ENCODE data around the gene PDCD6IP. TPM values are rescaled to one million over a fixed set of nuclear protein-coding genes. Genes with fewer than 3 reads are reported as not detected.
"Not testable (repeated sequence)": the region's sequence is repeated elsewhere in the genome, so short reads cannot be mapped to it uniquely, and the experiment has no call there.

The PDCD6IP gene
- polyA plus RNA-seq, 4 donors: 40.6 to 125 (median 64.9) TPM

DNA sequence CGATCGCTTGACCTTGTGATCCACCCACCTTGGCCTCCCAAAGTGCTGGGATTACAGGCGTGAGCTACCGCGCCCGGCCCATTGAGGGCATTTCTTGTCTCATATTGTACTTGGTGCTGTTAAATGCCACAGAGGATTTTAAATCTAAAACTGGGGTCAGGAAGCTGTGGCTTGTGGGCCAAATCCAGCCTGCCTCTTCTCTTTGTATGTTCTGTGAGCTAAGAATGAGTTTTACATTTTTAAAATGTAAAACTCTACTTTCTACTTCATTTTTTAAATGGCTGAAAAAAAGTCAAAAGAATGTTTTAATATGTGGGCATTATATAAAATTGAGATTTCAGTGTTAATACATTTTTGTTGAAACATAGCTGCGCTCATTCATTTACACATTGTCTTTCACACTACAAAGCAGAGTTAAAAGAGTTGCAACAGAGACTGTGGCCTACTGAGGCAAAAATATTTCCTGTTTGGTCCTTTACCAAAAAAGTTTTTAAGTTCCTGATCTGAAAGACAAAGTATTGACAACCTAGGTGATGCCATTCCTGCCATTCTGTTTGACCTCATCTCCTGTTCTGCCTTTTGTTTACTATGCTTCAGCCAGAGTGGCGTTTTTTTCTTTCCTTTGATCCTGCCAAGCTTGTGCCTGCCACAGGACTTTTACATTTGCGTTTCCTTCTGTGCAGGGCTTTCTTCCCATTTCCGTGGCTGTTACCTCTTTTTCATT, 50.4 kb downstream of the PDCD6IP start:
- Histone ChIP-seq H3K36me3 (ENCODE audit: control insufficient read depth in 3 of 3, insufficient read depth in 2 of 3, low read depth in 1 of 3, low read length in 3 of 3) (peaks cover 6 to 13% (median 11%) of the 10 kb centered on the region in 3 donors), H3K27me3 (ENCODE audit: control insufficient read depth in 3 of 3, insufficient read depth in 3 of 3, low read length in 3 of 3) (no peaks in the 10 kb centered on the region), H3K4me1 (ENCODE audit: control insufficient read depth in 3 of 3, insufficient read depth in 2 of 3, low read depth in 1 of 3, low read length in 2 of 3) (no peaks in the 10 kb centered on the region), H3K27ac (ENCODE audit: low read depth in 1 of 3, low read length in 2 of 3) (no peak overlapping the region), H3K9me3 (ENCODE audit: control insufficient read depth in 2 of 2, insufficient read depth in 1 of 2, low read depth in 1 of 2, low read length in 1 of 2) (no peaks in the 10 kb centered on the region), H3K4me3 (ENCODE audit: low read depth in 1 of 3, low read length in 3 of 3) (no peak overlapping the region)
- DNase-seq: no peak
- FAIRE-seq: no peak
- 78 to 88% (median 81%) methylated on average over 10 of the region's 10 CpGs for WGBS, 3 donors

- H3K36me3 ChIP-seq (ENCODE audit: control insufficient read depth in 3 of 3, insufficient read depth in 2 of 3, low read depth in 1 of 3, low read length in 3 of 3): peaks cover 4 to 10% (median 8%) of the 10 kb centered on the region in 3 donors
- H3K4me3 ChIP-seq (ENCODE audit: low read depth in 1 of 3, low read length in 3 of 3); H3K27ac ChIP-seq (ENCODE audit: low read depth in 1 of 3, low read length in 2 of 3); H3K27me3 ChIP-seq (ENCODE audit: control insufficient read depth in 3 of 3, insufficient read depth in 3 of 3, low read length in 3 of 3); FAIRE-seq; H3K9me3 ChIP-seq (ENCODE audit: control insufficient read depth in 2 of 2, insufficient read depth in 1 of 2, low read depth in 1 of 2, low read length in 1 of 2); H3K4me1 ChIP-seq (ENCODE audit: control insufficient read depth in 3 of 3, insufficient read depth in 2 of 3, low read depth in 1 of 3, low read length in 2 of 3); DNase-seq: not testable (repeated sequence)
- 74 to 90% (median 79%) methylated on average over 2 of the region's 3 CpGs for WGBS, 3 donors
Measured at GRCh38 chr3:33850599-33850998, 52.2 kb downstream of the PDCD6IP start.

DNA sequence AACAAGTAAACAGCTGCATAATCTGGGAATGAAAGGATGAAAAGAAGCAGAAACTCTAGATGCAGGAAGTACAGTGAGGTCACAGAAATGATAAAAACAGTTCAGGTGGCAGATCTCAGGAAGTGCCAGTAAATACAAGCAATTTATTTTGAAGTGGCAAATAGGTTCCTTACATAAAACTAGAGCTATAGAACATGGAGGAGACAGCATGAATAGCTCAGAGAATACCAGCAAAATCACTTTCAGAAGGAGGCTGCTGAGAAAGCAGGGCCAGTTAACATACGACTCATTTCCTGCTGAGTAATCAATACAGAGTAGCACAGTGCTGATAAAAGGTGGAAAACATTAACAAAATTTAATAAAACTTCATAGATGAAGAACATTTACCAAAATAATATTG, 57.0 kb downstream of the PDCD6IP start:
- not testable (repeated sequence) for H3K27me3 ChIP-seq (ENCODE audit: control insufficient read depth in 3 of 3, insufficient read depth in 3 of 3, low read length in 3 of 3); FAIRE-seq; H3K4me1 ChIP-seq (ENCODE audit: control insufficient read depth in 3 of 3, insufficient read depth in 2 of 3, low read depth in 1 of 3, low read length in 2 of 3); DNase-seq; H3K9me3 ChIP-seq (ENCODE audit: control insufficient read depth in 2 of 2, insufficient read depth in 1 of 2, low read depth in 1 of 2, low read length in 1 of 2); H3K27ac ChIP-seq (ENCODE audit: low read depth in 1 of 3, low read length in 2 of 3); H3K4me3 ChIP-seq (ENCODE audit: low read depth in 1 of 3, low read length in 3 of 3)
- peaks cover 5 to 20% (median 8%) of the 10 kb centered on the region in 3 donors for H3K36me3 ChIP-seq (ENCODE audit: control insufficient read depth in 3 of 3, insufficient read depth in 2 of 3, low read depth in 1 of 3, low read length in 3 of 3)
- WGBS, 3 donors: 29 to 49% (median 30%) methylated on average over 1 of the region's 1 CpG

DNA sequence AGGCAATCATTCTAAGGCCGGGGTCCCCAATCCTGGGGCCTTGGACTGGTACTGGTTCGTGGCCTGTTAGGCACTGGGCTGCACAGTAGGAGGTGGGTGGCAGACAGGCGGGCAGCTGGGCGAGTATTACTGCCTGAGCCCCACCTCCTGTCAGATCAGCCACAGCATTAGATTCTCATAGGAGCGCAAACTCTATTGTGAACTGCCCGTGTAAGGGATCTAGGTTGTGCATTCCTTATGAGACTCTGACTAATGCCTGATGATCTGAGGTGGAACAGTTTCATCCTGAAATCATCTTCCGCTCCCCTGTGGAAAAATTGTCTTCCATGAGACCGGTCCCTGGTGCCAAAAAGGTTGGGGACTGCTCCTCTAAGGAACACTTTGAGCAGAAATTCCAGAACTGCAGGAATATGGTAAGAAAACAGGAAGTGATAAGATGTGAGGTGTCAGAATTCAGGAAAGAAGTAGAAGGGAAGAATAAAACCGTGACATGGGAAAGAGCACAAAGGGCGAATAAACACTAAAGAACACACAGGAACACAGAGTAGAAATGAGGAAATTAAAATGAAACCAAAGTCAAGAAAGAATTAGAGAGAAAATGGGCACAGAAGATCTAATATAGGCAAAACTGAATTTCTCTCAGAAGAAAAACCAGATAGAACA, 57.6 kb downstream of the PDCD6IP start:
- 84 to 91% (median 87%) methylated on average over 10 of the region's 10 CpGs for WGBS, 3 donors
- no peaks in the 10 kb centered on the region for H3K27me3 ChIP-seq (ENCODE audit: control insufficient read depth in 3 of 3, insufficient read depth in 3 of 3, low read length in 3 of 3)
- no peaks in the 10 kb centered on the region for H3K4me1 ChIP-seq (ENCODE audit: control insufficient read depth in 3 of 3, insufficient read depth in 2 of 3, low read depth in 1 of 3, low read length in 2 of 3)
- no peaks in the 10 kb centered on the region for H3K9me3 ChIP-seq (ENCODE audit: control insufficient read depth in 2 of 2, insufficient read depth in 1 of 2, low read depth in 1 of 2, low read length in 1 of 2)
- peaks cover 5 to 20% (median 5%) of the 10 kb centered on the region in 3 donors for H3K36me3 ChIP-seq (ENCODE audit: control insufficient read depth in 3 of 3, insufficient read depth in 2 of 3, low read depth in 1 of 3, low read length in 3 of 3)
- no peak overlapping the region for H3K27ac ChIP-seq (ENCODE audit: low read depth in 1 of 3, low read length in 2 of 3)
- DNase-seq (no peak), FAIRE-seq (no peak)
- H3K4me3 ChIP-seq (ENCODE audit: low read depth in 1 of 3, low read length in 3 of 3): no peak overlapping the region

DNA sequence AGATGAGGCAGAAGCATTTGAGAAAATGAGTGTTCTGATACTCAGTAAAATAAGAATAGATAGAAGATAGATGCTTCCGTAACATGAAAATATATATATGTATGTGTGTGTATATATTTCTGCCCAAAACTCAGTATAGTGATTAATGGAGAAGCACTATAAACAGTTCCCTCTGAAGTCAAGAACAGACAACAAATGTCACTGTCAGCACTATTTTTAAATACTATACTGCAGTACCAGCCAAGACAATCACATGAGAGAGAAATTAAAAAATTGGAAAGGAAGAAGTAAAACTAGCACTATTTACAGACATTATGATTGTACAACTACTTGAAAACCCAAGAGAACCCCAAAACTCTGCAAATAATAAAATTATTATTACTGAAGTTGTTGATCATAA, 59.3 kb downstream of the PDCD6IP start:
- DNase-seq; H3K4me3 ChIP-seq (ENCODE audit: low read depth in 1 of 3, low read length in 3 of 3); H3K9me3 ChIP-seq (ENCODE audit: control insufficient read depth in 2 of 2, insufficient read depth in 1 of 2, low read depth in 1 of 2, low read length in 1 of 2); H3K27ac ChIP-seq (ENCODE audit: low read depth in 1 of 3, low read length in 2 of 3); H3K27me3 ChIP-seq (ENCODE audit: control insufficient read depth in 3 of 3, insufficient read depth in 3 of 3, low read length in 3 of 3); H3K4me1 ChIP-seq (ENCODE audit: control insufficient read depth in 3 of 3, insufficient read depth in 2 of 3, low read depth in 1 of 3, low read length in 2 of 3): not testable (repeated sequence)
- 96 to 100% (median 98%) methylated on average over 1 of the region's 1 CpG for WGBS, 3 donors
- H3K36me3 ChIP-seq (ENCODE audit: control insufficient read depth in 3 of 3, insufficient read depth in 2 of 3, low read depth in 1 of 3, low read length in 3 of 3): peaks cover 5 to 18% (median 6%) of the 10 kb centered on the region in 3 donors
- peak; percentile 75 for FAIRE-seq

DNA sequence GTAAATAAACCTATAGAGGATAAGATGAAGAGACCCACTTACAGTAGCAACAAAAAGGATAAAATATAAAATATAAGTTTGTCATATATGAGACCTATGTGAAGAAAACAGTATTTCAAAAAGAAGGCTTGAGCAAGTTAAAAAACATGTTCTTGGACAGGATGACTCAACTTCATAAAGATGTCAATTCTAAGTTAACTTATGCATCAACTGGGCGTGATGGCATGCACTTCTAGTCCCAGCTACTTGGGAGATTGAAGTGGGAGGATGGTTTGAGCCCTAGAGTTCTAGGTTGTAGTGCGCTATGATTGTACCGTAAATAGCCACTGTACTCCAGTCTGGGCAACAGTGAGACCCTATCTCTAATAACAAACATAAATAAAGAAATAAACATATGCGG, 59.7 kb downstream of the PDCD6IP start:
- no peaks in the 10 kb centered on the region for H3K27me3 ChIP-seq (ENCODE audit: control insufficient read depth in 3 of 3, insufficient read depth in 3 of 3, low read length in 3 of 3)
- peaks cover 5 to 14% (median 6%) of the 10 kb centered on the region in 3 donors for H3K36me3 ChIP-seq (ENCODE audit: control insufficient read depth in 3 of 3, insufficient read depth in 2 of 3, low read depth in 1 of 3, low read length in 3 of 3)
- 97 to 100% (median 98%) methylated on average over 4 of the region's 4 CpGs for WGBS, 3 donors

GRCh38 chr3:33860373-33861050, 62.1 kb downstream of the PDCD6IP start:
- Histone ChIP-seq H3K9me3 (ENCODE audit: control insufficient read depth in 2 of 2, insufficient read depth in 1 of 2, low read depth in 1 of 2, low read length in 1 of 2) (no peaks in the 10 kb centered on the region), H3K27ac (ENCODE audit: low read depth in 1 of 3, low read length in 2 of 3) (no peak overlapping the region), H3K36me3 (ENCODE audit: control insufficient read depth in 3 of 3, insufficient read depth in 2 of 3, low read depth in 1 of 3, low read length in 3 of 3) (peaks cover 5 to 20% (median 8%) of the 10 kb centered on the region in 3 donors), H3K27me3 (ENCODE audit: control insufficient read depth in 3 of 3, insufficient read depth in 3 of 3, low read length in 3 of 3) (no peaks in the 10 kb centered on the region), H3K4me1 (ENCODE audit: control insufficient read depth in 3 of 3, insufficient read depth in 2 of 3, low read depth in 1 of 3, low read length in 2 of 3) (no peaks in the 10 kb centered on the region), H3K4me3 (ENCODE audit: low read depth in 1 of 3, low read length in 3 of 3) (no peak overlapping the region)
- WGBS, 3 donors: 86 to 89% (median 88%) methylated on average over 4 of the region's 4 CpGs
- DNase-seq (no peak), FAIRE-seq (no peak)

More for the DNA sequence above, 59.7 kb downstream of the PDCD6IP start:
- FAIRE-seq (no peak), DNase-seq (no peak)
- Histone ChIP-seq H3K4me1 (ENCODE audit: control insufficient read depth in 3 of 3, insufficient read depth in 2 of 3, low read depth in 1 of 3, low read length in 2 of 3) (no peaks in the 10 kb centered on the region), H3K9me3 (ENCODE audit: control insufficient read depth in 2 of 2, insufficient read depth in 1 of 2, low read depth in 1 of 2, low read length in 1 of 2) (no peaks in the 10 kb centered on the region), H3K27ac (ENCODE audit: low read depth in 1 of 3, low read length in 2 of 3) (no peak overlapping the region), H3K4me3 (ENCODE audit: low read depth in 1 of 3, low read length in 3 of 3) (no peak overlapping the region)

DNA sequence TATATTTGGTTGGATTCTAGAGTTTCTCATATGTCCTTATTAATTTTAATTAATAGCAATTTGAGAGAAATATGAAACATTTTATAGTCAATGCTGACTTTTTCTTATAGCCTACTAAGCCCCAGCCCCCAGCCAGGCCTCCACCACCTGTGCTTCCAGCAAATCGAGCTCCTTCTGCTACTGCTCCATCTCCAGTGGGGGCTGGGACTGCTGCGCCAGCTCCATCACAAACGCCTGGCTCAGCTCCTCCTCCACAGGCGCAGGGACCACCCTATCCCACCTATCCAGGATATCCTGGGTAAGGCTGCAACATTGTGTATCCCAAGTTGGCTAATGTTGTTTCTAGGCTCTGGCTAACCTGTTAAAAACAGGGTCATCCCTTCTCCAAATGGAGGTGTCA, 66.7 kb downstream of the PDCD6IP start:
- Histone ChIP-seq H3K4me3 (ENCODE audit: low read depth in 1 of 3, low read length in 3 of 3) (no peak overlapping the region), H3K4me1 (ENCODE audit: control insufficient read depth in 3 of 3, insufficient read depth in 2 of 3, low read depth in 1 of 3, low read length in 2 of 3) (no peaks in the 10 kb centered on the region), H3K27ac (ENCODE audit: low read depth in 1 of 3, low read length in 2 of 3) (no peak overlapping the region), H3K36me3 (ENCODE audit: control insufficient read depth in 3 of 3, insufficient read depth in 2 of 3, low read depth in 1 of 3, low read length in 3 of 3) (peaks cover 4 to 17% (median 13%) of the 10 kb centered on the region in 3 donors), H3K27me3 (ENCODE audit: control insufficient read depth in 3 of 3, insufficient read depth in 3 of 3, low read length in 3 of 3) (no peaks in the 10 kb centered on the region), H3K9me3 (ENCODE audit: control insufficient read depth in 2 of 2, insufficient read depth in 1 of 2, low read depth in 1 of 2, low read length in 1 of 2) (no peaks in the 10 kb centered on the region)
- no peak for DNase-seq
- no peak for FAIRE-seq
- WGBS, 3 donors: 91 to 95% (median 93%) methylated on average over 4 of the region's 4 CpGs

Data from small intestine (tissue), 7 donors.